Ishikawa (cell line): ENCODE results near the gene ARL4A.
A peak's percentile ranks its signal among the peaks of the same experiment; 100 is the strongest.

Experiments
- CEBPB ChIP-seq: IDR thresholded peaks from 2 replicates; pipeline ENCODE4 v1.6.1; 2012
- CREB1 ChIP-seq: IDR thresholded peaks from 2 replicates; pipeline ENCODE4 v1.6.1; 2012; ENCODE audit warnings: low read depth
- EGR1 ChIP-seq: IDR thresholded peaks from 2 replicates; pipeline ENCODE4 v1.6.1; 2012
- EP300 ChIP-seq: IDR thresholded peaks from 2 replicates; pipeline ENCODE4 v1.6.1; 2012; ENCODE audit warnings: borderline replicate concordance
- FOXM1 ChIP-seq: IDR thresholded peaks from 2 replicates; pipeline ENCODE4 v1.6.1; 2012; ENCODE audit warnings: low read depth, borderline replicate concordance
- NFIC ChIP-seq: IDR thresholded peaks from 2 replicates; pipeline ENCODE4 v1.6.1; 2012
- RAD21 ChIP-seq: IDR thresholded peaks from 2 replicates; pipeline ENCODE4 v1.6.1; 2012; ENCODE audit warnings: low read depth
- TAF1 ChIP-seq: IDR thresholded peaks from 2 replicates; pipeline ENCODE4 v1.6.1; 2012; ENCODE audit warnings: low read depth, mild to moderate bottlenecking
- TCF12 ChIP-seq: IDR thresholded peaks from 2 replicates; pipeline ENCODE4 v1.6.1; 2012; ENCODE audit warnings: low read depth
- TEAD4 ChIP-seq: IDR thresholded peaks from 2 replicates; pipeline ENCODE4 v1.6.1; 2012
- YY1 ChIP-seq: IDR thresholded peaks from 2 replicates; pipeline ENCODE4 v1.6.1; 2012; ENCODE audit warnings: low read depth
- ZBTB7A ChIP-seq: IDR thresholded peaks from 2 replicates; pipeline ENCODE4 v1.6.1; 2012; ENCODE audit warnings: low read depth
- TF ChIP-seq, protein P1 (sequence below): IDR thresholded peaks from 2 replicates; pipeline ENCODE4 v1.6.1; 2012; ENCODE audit warnings: low read depth, mild to moderate bottlenecking
- TF ChIP-seq, protein P2 (sequence below): IDR thresholded peaks from 2 replicates; pipeline ENCODE4 v1.6.1; 2012
- TF ChIP-seq, protein P3 (sequence below): IDR thresholded peaks from 2 replicates; pipeline ENCODE4 v1.6.1; 2012

ARL4A gene

DNA sequence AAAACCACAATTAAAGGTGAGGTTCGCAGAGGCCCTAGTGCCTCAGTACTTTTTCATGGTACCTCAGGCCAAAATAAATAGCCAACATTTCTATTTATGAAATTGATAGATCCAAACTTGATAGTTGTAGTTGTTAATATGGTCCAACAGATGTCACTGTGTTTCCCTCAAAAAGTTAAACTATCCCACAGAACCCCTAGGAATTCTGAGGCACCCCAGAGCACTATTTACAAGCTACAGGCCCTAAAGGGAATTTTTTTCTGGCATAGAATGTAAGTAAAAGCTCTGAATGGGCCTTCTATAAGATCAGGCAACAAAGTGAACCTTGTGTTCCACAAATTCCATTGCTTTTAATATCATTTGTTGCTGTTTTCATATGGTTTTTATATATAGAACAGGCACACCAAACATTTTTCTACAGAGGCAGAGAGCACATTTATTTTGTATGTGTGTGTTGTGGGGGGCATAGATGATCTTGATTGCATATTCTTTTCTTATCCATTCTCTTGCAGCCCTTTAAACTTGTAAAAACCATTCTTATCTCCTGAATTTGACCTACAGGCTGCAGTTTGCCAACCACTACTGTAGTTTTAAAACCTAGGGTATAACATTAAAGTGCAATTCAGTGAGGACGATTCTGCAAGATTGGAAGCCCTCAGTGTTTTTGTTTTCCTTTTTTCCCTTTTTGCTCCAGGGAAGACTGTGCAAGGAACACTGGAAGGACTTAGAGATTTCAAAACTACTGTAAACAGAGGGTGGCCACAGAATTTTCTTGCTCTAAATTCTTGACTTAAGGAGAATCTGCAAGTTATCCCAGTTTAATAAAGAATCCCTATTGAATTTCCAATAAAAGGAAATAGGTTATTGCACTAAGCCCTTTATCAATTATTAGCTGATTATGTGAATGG is 3.5 kb upstream of the ARL4A start:
- TF ChIP-seq CEBPB (no peak), RAD21 (peak; percentile 51)

DNA sequence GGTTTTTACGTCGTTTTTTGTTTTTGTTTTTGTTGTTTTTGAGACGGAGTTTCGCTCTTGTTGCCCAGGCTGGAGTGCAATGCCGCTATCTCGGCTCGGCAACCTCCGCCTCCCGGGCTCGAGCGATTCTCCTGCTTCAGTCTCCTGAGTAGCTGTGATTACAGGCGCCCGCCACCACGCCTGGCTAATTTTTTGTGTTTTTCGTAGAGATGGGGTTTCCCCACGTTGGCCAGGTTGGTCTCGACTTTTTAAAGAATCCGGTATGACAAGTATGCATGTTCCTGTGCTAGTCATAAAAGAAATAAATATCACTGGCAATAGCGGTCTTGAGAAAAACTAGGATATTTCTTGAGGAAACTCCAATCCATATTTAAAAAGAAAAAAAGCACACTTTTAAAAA is 2.7 kb upstream of the ARL4A start:
- TF ChIP-seq RAD21 (no peak), CEBPB (no peak), NFIC (no peak), CREB1 (no peak), TAF1 (no peak), ZBTB7A (no peak), FOXM1 (no peak), EGR1 (no peak), TEAD4 (no peak)
- TF ChIP-seq, protein P1, sequence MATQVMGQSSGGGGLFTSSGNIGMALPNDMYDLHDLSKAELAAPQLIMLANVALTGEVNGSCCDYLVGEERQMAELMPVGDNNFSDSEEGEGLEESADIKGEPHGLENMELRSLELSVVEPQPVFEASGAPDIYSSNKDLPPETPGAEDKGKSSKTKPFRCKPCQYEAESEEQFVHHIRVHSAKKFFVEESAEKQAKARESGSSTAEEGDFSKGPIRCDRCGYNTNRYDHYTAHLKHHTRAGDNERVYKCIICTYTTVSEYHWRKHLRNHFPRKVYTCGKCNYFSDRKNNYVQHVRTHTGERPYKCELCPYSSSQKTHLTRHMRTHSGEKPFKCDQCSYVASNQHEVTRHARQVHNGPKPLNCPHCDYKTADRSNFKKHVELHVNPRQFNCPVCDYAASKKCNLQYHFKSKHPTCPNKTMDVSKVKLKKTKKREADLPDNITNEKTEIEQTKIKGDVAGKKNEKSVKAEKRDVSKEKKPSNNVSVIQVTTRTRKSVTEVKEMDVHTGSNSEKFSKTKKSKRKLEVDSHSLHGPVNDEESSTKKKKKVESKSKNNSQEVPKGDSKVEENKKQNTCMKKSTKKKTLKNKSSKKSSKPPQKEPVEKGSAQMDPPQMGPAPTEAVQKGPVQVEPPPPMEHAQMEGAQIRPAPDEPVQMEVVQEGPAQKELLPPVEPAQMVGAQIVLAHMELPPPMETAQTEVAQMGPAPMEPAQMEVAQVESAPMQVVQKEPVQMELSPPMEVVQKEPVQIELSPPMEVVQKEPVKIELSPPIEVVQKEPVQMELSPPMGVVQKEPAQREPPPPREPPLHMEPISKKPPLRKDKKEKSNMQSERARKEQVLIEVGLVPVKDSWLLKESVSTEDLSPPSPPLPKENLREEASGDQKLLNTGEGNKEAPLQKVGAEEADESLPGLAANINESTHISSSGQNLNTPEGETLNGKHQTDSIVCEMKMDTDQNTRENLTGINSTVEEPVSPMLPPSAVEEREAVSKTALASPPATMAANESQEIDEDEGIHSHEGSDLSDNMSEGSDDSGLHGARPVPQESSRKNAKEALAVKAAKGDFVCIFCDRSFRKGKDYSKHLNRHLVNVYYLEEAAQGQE: no peak

DNA sequence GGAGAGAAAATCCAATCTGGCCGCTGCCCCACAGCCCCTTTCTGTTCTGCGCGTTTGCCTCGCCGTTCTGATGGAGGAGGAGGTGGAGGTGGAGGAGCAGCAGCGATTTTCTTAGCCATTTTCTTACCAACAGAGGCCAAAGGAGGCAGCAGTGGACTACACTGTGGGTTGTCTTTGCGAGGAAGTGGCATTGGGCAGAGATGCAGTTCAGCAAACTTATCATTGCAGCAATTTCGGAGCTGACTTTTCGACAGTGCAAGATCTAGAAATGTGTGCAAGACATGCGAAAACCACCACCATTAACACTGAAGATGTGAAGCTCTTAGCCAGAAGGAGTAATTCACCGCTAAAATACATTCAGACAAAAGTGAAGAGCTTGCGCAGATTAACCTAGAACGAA is 1.9 kb upstream of the ARL4A start:
- peak; percentile 34; the same call in 1 of the 2 replicates for TF ChIP-seq RAD21
- no peak for TF ChIP-seq CREB1
- TF ChIP-seq, protein P2, sequence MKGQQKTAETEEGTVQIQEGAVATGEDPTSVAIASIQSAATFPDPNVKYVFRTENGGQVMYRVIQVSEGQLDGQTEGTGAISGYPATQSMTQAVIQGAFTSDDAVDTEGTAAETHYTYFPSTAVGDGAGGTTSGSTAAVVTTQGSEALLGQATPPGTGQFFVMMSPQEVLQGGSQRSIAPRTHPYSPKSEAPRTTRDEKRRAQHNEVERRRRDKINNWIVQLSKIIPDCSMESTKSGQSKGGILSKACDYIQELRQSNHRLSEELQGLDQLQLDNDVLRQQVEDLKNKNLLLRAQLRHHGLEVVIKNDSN: no peak
- TF ChIP-seq, protein P1: no peak
- TF ChIP-seq TEAD4: no peak
- TF ChIP-seq, protein P3, sequence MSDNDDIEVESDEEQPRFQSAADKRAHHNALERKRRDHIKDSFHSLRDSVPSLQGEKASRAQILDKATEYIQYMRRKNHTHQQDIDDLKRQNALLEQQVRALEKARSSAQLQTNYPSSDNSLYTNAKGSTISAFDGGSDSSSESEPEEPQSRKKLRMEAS: no peak
- TF ChIP-seq EP300: no peak
- TF ChIP-seq FOXM1: no peak

DNA sequence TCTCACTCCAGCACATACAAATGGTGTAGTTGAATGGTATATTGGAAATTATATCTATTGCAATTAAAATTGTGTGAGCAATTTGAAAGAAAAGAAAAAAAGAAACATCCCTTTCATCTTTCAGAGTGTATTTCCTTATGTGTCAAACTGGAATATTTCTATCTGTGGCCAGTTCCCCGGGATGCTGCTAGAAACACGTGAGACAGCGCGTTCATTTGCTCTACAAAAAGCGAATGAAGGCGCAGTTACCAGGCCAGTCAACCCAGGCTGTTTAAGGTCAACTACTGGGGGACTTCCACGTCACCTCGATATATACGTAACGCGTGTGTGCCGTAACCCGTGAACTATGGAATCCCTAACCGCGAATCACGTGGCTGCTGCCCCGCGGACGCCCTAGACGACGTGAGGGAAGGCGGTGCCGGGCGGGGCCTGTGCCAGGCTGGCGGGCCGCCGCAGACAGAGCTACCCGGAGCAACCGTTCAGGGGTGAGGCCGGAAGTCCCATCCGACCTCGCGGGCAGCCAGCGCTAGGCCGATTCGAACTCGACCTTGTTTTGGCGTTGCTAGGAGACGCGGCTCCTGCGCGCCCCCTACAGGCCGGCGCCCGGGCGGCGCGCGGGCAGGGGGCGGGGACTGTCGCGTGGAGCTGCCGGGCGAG is 1.1 kb upstream of the ARL4A start:
- TF ChIP-seq, protein P2: peak; percentile 94
- TF ChIP-seq, protein P3: peak; percentile 92
- TF ChIP-seq FOXM1 (peak; percentile 35; the same call in 1 of the 2 replicates), RAD21 (peak; percentile 11; the same call in 1 of the 2 replicates), CEBPB (no peak), YY1 (0 out of 2 replicates have a peak, but pooled peaks have one; percentile 23), TAF1 (no peak), ZBTB7A (no peak), TCF12 (0 out of 2 replicates have a peak, but pooled peaks have one; percentile 28), EP300 (no peak), EGR1 (no peak), NFIC (no peak), CREB1 (0 out of 2 replicates have a peak, but pooled peaks have one; percentile 25), TEAD4 (0 out of 2 replicates have a peak, but pooled peaks have one; percentile 38)
- TF ChIP-seq, protein P1: no peak
